ENCODE measurements around the gene KCNK1. TPM values are rescaled to one million over a fixed set of nuclear protein-coding genes. Genes with fewer than 3 reads are reported as not detected.

KCNK1 gene
- total and polyA plus RNA-seq, 3 donors from 2014 or later: 1.8 to 3.9 (median 2.0) TPM

GRCh38 chr1:233584376-233584775 lies 29.5 kb upstream of the KCNK1 start:
- no peak for DNase-seq
- no peaks in the 10 kb centered on the region for H3K4me1 ChIP-seq
- WGBS, 2 donors: 87 to 96% methylated on average over 4 of the region's 4 CpGs
- TF ChIP-seq CTCF (IDR thresholded peaks at IDR 0.05) (no peak), POLR2A (IDR thresholded peaks at IDR 0.05) (no peak)
- intact Hi-C loops (cut with DNase I; ENCODE audit: low total_unique reads): no loop called here
- H3K4me3 ChIP-seq: no peak overlapping the region
- no peaks in the 10 kb centered on the region for H3K9me3 ChIP-seq
- H3K36me3 ChIP-seq (ENCODE audit: low read depth, missing control alignments): no peaks in the 10 kb centered on the region
- no peak overlapping the region for H3K27ac ChIP-seq
- H3K27me3 ChIP-seq: no peaks in the 10 kb centered on the region

GRCh38 chr1:233584931-233585330 lies 29.0 kb upstream of the KCNK1 start:
- H3K4me1 ChIP-seq: no peaks in the 10 kb centered on the region
- intact Hi-C loops (cut with DNase I; ENCODE audit: low total_unique reads): no loop called here
- no peak for TF ChIP-seq POLR2A (IDR thresholded peaks at IDR 0.05)
- no peak for TF ChIP-seq CTCF (IDR thresholded peaks at IDR 0.05)
- DNase-seq: no peak
- H3K36me3 ChIP-seq (ENCODE audit: low read depth, missing control alignments): no peaks in the 10 kb centered on the region
- no peaks in the 10 kb centered on the region for H3K27me3 ChIP-seq
- no peak overlapping the region for H3K27ac ChIP-seq
- H3K9me3 ChIP-seq: no peaks in the 10 kb centered on the region
- no peak overlapping the region for H3K4me3 ChIP-seq

- Histone ChIP-seq H3K9me3 (no peaks in the 10 kb centered on the region), H3K27ac (no peak overlapping the region), H3K4me1 (no peaks in the 10 kb centered on the region), H3K36me3 (ENCODE audit: low read depth, missing control alignments) (no peaks in the 10 kb centered on the region), H3K27me3 (no peaks in the 10 kb centered on the region), H3K4me3 (no peak overlapping the region)
- intact Hi-C loops (cut with DNase I; ENCODE audit: low total_unique reads): no loop called here
- 88 to 93% methylated on average over 2 of the region's 2 CpGs for WGBS, 2 donors
- DNase-seq: no peak
- TF ChIP-seq CTCF (IDR thresholded peaks at IDR 0.05) (no peak), POLR2A (IDR thresholded peaks at IDR 0.05) (no peak)
Observed at GRCh38 chr1:233586301-233586700, 27.6 kb upstream of the KCNK1 start.

GRCh38 chr1:233587196-233587595 lies 26.7 kb upstream of the KCNK1 start:
- Histone ChIP-seq H3K4me1 (no peaks in the 10 kb centered on the region), H3K9me3 (no peaks in the 10 kb centered on the region), H3K4me3 (no peak overlapping the region), H3K27ac (no peak overlapping the region), H3K27me3 (no peaks in the 10 kb centered on the region), H3K36me3 (ENCODE audit: low read depth, missing control alignments) (no peaks in the 10 kb centered on the region)
- intact Hi-C loops (cut with DNase I; ENCODE audit: low total_unique reads): no loop called here
- no peak for DNase-seq
- no peak for TF ChIP-seq CTCF (IDR thresholded peaks at IDR 0.05)
- TF ChIP-seq POLR2A (IDR thresholded peaks at IDR 0.05): no peak
- 60 to 73% methylated on average over 4 of the region's 4 CpGs for WGBS, 2 donors

- no peak overlapping the region for H3K27ac ChIP-seq
- TF ChIP-seq CTCF (IDR thresholded peaks at IDR 0.05) (no peak), POLR2A (IDR thresholded peaks at IDR 0.05) (no peak)
- H3K9me3 ChIP-seq: no peaks in the 10 kb centered on the region
- DNase-seq: no peak
- WGBS, 2 donors: 11 to 14% methylated on average over 15 to 17 of the region's 17 CpGs
- no peaks in the 10 kb centered on the region for H3K4me1 ChIP-seq
- no peak overlapping the region for H3K4me3 ChIP-seq
- intact Hi-C loops (cut with DNase I; ENCODE audit: low total_unique reads): no loop called here
- no peaks in the 10 kb centered on the region for H3K27me3 ChIP-seq
- H3K36me3 ChIP-seq (ENCODE audit: low read depth, missing control alignments): no peaks in the 10 kb centered on the region
Observed at GRCh38 chr1:233587958-233588799, 25.7 kb upstream of the KCNK1 start.

Measured in testis (tissue), 3 donors.